ENCODE measurements around the gene BMPER.

The BMPER gene

DNA sequence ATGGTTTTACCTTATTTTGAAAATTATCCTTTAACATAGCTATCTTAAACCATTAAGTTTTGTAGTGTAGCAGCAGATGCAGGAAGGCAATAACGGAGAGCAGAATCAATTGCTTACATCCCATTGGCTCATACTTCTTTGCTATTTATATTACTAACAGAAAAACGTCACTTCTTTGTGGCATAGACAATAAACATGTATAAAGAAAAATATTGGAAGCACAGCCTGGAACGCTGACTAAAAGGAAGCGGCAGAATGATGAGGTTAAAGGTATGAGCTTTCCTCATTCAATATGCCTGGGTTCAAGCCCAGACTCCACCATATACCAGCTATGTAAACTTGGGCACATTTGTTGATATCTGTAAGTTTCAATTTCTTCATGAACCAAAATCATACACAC, 24.0 kb upstream of the BMPER start:
- DNase-seq (ENCODE audit: low spot score), result no peak
- no peak for TF ChIP-seq CTCF (IDR thresholded peaks at IDR 0.05; ENCODE audit: borderline replicate concordance, control extremely low read depth, extremely low read depth, insufficient read depth, missing control alignments)
- in situ Hi-C loops (cut with MboI; ENCODE audit: low sequenced_read_pairs, unreplicated experiment), result no loop called here

DNA sequence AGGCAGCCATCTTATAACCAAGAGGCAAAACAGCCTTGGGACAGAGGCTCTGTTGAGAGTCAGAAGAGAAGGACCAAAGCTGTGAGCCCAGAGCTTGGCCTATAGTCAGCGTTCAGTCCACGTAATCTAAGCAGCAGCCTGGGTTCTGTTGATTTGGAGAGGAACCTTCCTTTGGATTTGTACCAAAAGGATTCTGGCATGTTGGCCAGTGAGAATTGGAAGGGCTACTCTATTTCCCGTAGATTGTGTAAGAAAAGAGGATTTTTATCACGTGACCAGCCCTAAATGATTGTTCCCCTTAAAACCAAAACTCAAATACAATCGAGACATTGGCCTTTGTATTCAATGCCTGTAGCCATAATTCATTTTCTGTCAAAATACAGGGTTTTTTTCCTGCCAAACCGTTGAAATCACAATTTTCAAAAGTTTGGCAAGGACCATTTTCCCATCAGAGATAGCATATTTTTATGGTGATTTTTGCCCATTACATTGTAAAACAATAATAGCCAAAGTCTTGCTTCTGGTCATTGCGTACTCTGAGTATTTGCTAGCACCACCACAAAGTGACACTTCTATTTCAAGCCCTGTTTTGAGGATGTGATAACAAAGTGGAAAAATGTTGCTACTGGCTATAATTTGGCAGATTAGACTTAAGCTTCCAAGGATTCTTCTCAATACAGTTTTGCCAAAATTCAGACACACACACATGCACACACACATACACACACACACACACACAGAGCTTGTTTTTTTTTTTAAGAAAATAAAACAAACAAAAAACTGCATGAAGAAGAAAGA, 23.1 kb upstream of the BMPER start:
- no peak for TF ChIP-seq CTCF (IDR thresholded peaks at IDR 0.05; ENCODE audit: borderline replicate concordance, control extremely low read depth, extremely low read depth, insufficient read depth, missing control alignments)
- in situ Hi-C loops (cut with MboI; ENCODE audit: low sequenced_read_pairs, unreplicated experiment), result no loop called here
- DNase-seq (ENCODE audit: low spot score), result no peak

DNA sequence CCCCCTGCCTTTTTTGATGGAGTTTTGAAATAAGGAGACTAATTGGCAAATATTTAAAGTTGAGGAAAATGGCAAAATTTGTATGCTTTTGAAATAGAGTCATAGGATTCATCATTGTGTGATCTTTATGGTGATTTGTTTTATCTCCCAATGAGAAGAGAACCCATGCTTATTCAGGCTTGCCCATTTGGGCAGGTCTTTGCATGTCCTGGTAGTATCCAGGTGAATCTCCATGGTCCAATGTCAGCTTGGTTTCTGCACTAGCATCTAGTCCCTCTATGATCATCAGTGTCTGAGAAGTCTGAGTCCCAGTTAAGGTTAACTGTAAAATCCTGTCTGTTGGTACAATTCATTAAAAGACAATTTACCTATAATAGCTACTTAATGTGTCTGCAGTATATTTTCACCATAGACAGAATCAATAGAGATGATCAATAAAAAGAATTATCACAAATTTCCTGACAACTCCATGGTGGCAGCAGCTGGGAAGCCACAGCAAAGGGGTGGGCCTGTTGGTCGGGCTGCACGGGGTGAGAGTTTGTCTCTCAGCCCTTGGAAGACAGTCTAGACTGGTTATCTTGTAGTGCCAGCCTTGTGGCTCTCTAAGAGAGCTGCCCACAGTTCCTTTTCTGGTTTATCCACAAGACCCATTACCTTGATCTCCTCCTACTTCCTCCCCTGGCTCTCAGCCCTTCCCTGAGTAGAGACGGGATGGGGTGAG, 22.2 kb upstream of the BMPER start:
- in situ Hi-C loops (cut with MboI; ENCODE audit: low sequenced_read_pairs, unreplicated experiment), result no loop called here
- no peak for DNase-seq (ENCODE audit: low spot score)
- TF ChIP-seq CTCF (IDR thresholded peaks at IDR 0.05; ENCODE audit: borderline replicate concordance, control extremely low read depth, extremely low read depth, insufficient read depth, missing control alignments), result no peak

- no peak for DNase-seq (ENCODE audit: low spot score)
- in situ Hi-C loops (cut with MboI; ENCODE audit: low sequenced_read_pairs, unreplicated experiment), result no loop called here
- TF ChIP-seq CTCF (IDR thresholded peaks at IDR 0.05; ENCODE audit: borderline replicate concordance, control extremely low read depth, extremely low read depth, insufficient read depth, missing control alignments), result no peak
These were observed 21.7 kb upstream of the BMPER start for GRCh38 chr7:33883671-33883965.

- TF ChIP-seq CTCF (IDR thresholded peaks at IDR 0.05; ENCODE audit: borderline replicate concordance, control extremely low read depth, extremely low read depth, insufficient read depth, missing control alignments), result no peak
- in situ Hi-C loops (cut with MboI; ENCODE audit: low sequenced_read_pairs, unreplicated experiment), result no loop called here
- DNase-seq (ENCODE audit: low spot score), result no peak
These were observed 19.8 kb upstream of the BMPER start for GRCh38 chr7:33885290-33886148.

DNA sequence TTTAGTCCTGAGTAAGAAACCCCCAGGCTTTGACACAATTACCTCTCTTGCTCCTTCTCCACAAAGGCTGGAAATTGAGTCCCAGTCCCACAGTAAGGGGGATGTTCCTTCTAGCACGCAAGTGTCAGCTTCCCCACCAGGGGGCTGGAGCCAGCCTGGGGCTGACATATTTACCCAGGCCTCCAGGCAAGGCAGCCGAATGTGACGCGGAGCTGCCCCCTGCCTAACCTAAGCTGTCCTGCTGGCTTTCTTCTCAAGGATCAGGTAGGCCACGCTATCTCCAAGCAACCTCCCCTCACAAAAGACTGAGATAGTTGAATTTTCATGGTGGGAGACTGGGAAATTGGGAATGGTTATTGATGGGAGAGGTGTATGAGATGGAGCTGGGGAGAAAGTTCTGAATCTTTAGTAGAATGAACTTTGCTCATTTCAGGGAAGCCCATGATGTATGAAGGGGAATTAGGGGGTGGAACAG, 19.2 kb upstream of the BMPER start:
- DNase-seq (ENCODE audit: low spot score), result no peak
- no peak for TF ChIP-seq CTCF (IDR thresholded peaks at IDR 0.05; ENCODE audit: borderline replicate concordance, control extremely low read depth, extremely low read depth, insufficient read depth, missing control alignments)
- in situ Hi-C loops (cut with MboI; ENCODE audit: low sequenced_read_pairs, unreplicated experiment), result no loop called here

All from GM13976 (cell line).